ENCODE data around the gene RNPEPL1. TPM values are rescaled to one million over a fixed set of nuclear protein-coding genes. Genes with fewer than 3 reads are reported as not detected.

Gene RNPEPL1
- total and polyA plus RNA-seq, 7 donors: 23.1 to 136 (median 64.3) TPM

GRCh38 chr2:240602266-240603050 lies 34.2 kb downstream of the RNPEPL1 start:
- intact Hi-C loops (cut with DNase I): no loop called here
- 87 to 90% methylated on average over 32 of the region's 32 CpGs for WGBS, 2 donors

GRCh38 chr2:240603081-240603835 lies 35.0 kb downstream of the RNPEPL1 start:
- intact Hi-C loops (cut with DNase I): no loop called here
- H3K27me3 ChIP-seq: no peaks in the 10 kb centered on the region
- peaks cover 0 to 17% (median 11%) of the 10 kb centered on the region in 4 donors for H3K36me3 ChIP-seq
- no peak overlapping the region for H3K4me3 ChIP-seq
- WGBS, 2 donors: 81 to 87% methylated on average over 22 of the region's 22 CpGs
- TF ChIP-seq EP300 (IDR thresholded peaks at IDR 0.05) (no peak), CTCF (IDR thresholded peaks at IDR 0.05) (no peak), POLR2A (IDR thresholded peaks at IDR 0.05) (no peak), POLR2AphosphoS5 (IDR thresholded peaks at IDR 0.05) (no peak)
- peaks cover 0 to 8% (median 3%) of the 10 kb centered on the region in 4 donors for H3K4me1 ChIP-seq
- peak; percentile 56 for DNase-seq
- H3K9me3 ChIP-seq: no peaks in the 10 kb centered on the region
- H3K27ac ChIP-seq: no peak overlapping the region

More at GRCh38 chr2:240602266-240603050, 34.2 kb downstream of the RNPEPL1 start:
- peaks cover 0 to 14% (median 4%) of the 10 kb centered on the region in 4 donors for H3K4me1 ChIP-seq
- H3K36me3 ChIP-seq: peaks cover 0 to 24% (median 14%) of the 10 kb centered on the region in 4 donors
- no peak overlapping the region for H3K27ac ChIP-seq
- TF ChIP-seq POLR2AphosphoS5 (IDR thresholded peaks at IDR 0.05) (no peak), POLR2A (IDR thresholded peaks at IDR 0.05) (no peak), EP300 (IDR thresholded peaks at IDR 0.05) (no peak), CTCF (IDR thresholded peaks at IDR 0.05) (no peak)
- no peaks in the 10 kb centered on the region for H3K27me3 ChIP-seq
- H3K9me3 ChIP-seq: no peaks in the 10 kb centered on the region
- peak; percentile 48 for DNase-seq
- no peak overlapping the region for H3K4me3 ChIP-seq

- Histone ChIP-seq H3K9me3 (no peaks in the 10 kb centered on the region), H3K27me3 (no peaks in the 10 kb centered on the region), H3K36me3 (peaks cover 0 to 11% (median 5%) of the 10 kb centered on the region in 4 donors), H3K4me1 (peaks cover 0 to 2% (median under 1%) of the 10 kb centered on the region in 4 donors), H3K27ac (no peak overlapping the region), H3K4me3 (no peak overlapping the region)
- no peak for TF ChIP-seq POLR2AphosphoS5 (IDR thresholded peaks at IDR 0.05)
- no peak for TF ChIP-seq EP300 (IDR thresholded peaks at IDR 0.05)
- TF ChIP-seq CTCF (IDR thresholded peaks at IDR 0.05): no peak
- TF ChIP-seq POLR2A (IDR thresholded peaks at IDR 0.05): no peak
- DNase-seq: peak; percentile 54
- WGBS, 2 donors: 82 to 88% methylated on average over 10 of the region's 10 CpGs
- intact Hi-C loops (cut with DNase I): no loop called here
These were observed 35.6 kb downstream of the RNPEPL1 start for GRCh38 chr2:240603846-240604245.

- WGBS, 2 donors: 26 to 55% methylated on average over 11 of the region's 11 CpGs
- no peaks in the 10 kb centered on the region for H3K9me3 ChIP-seq
- peak; percentile 88 for DNase-seq
These were observed 36.1 kb downstream of the RNPEPL1 start for GRCh38 chr2:240604291-240604938.

More at GRCh38 chr2:240604291-240604938, 36.1 kb downstream of the RNPEPL1 start:
- intact Hi-C loops (cut with DNase I): no loop called here
- H3K4me1 ChIP-seq: no peaks in the 10 kb centered on the region
- H3K36me3 ChIP-seq: peaks cover 0 to 6% (median 1%) of the 10 kb centered on the region in 4 donors
- TF ChIP-seq EP300 (IDR thresholded peaks at IDR 0.05) (no peak), CTCF (IDR thresholded peaks at IDR 0.05) (peak in 3 of 4 experiments; percentile 32 to 59 (median 32))
- H3K27ac ChIP-seq: no peak overlapping the region
- H3K27me3 ChIP-seq: no peaks in the 10 kb centered on the region
- H3K4me3 ChIP-seq: no peak overlapping the region

Measured in sigmoid colon (tissue), 7 donors.